K562 (cell line): ENCODE measurements around the gene GRAMD2B. TPM values are rescaled to one million over a fixed set of nuclear protein-coding genes. Genes with fewer than 3 reads are reported as not detected.

Experiments used
- ATAC-seq: fragments of 200-7000 bp; cut with Tn5 transposase; 3 replicates; pipeline ENCODE4 v1.9.1; 2020; ENCODE audit warnings: moderate library complexity
- BruUV-seq: library from RNA; stranded (reverse); fragments of 400-500 nt; replicated peaks from 2 replicates; lab custom pipeline; 2021; lab: Mats Ljungman, UMichigan
- CTCF ChIA-PET: fragments of 300-600 bp; formaldehyde crosslinking; extraction: SDS; loops from one replicate; lab custom pipeline; 2021; ENCODE audit warnings: low intra/inter-chr PET ratio; lab: Yijun Ruan, JAX
- POLR2A ChIA-PET: fragments of 300-600, 350-650 bp; sonication (Branson Sonifier 250); formaldehyde crosslinking; extraction: SDS; loops from one replicate; lab custom pipeline; 2021; ENCODE audit warnings: antibody characterized with exemption, inconsistent platforms; lab: Yijun Ruan, JAX
- DNase-seq, 4 experiments: peaks; one replicate each; pipeline versions ENCODE4 v3.0.0 to v3.0.0-alpha.2; 2011 to 2018; ENCODE audit warnings: low spot score in 3 of 4, mixed read lengths in 3 of 4; ENCODE audit errors: extremely low read depth in 1 of 4
- FAIRE-seq: peaks from 2 replicates; lab custom pipeline; 2011; peaks lifted over from hg19 to GRCh38; lab: Jason Lieb, UNC
- H2AFZ ChIP-seq: 2 replicates; pipeline ENCODE4 v1.6.0; 2011; ENCODE audit warnings: low read depth, low read length, control low read depth, inconsistent platforms
- H3K27ac ChIP-seq: fragments of 200-600 bp; 3 replicates; pipeline ENCODE4 v1.8.0; 2011; ENCODE audit warnings: low read depth, mild to moderate bottlenecking, control low read depth, inconsistent platforms, low read length, moderate library complexity, mixed read lengths; ENCODE audit errors: extremely low read depth
- H3K27me3 ChIP-seq, 2 experiments: fragments of 300-600 bp in 1 of 2; 2 replicates in 1 of 2; 3 replicates in 1 of 2; pipeline versions ENCODE4 v1.6.0 to v1.8.0; 2011; ENCODE audit warnings: inconsistent platforms in 2 of 2, low read length in 2 of 2, mild to moderate bottlenecking in 1 of 2, mixed read lengths in 1 of 2, moderate library complexity in 1 of 2; ENCODE audit not compliant: control insufficient read depth in 2 of 2, insufficient read depth in 2 of 2
- H3K36me3 ChIP-seq: fragments of 300-600 bp; 3 replicates; pipeline ENCODE4 v1.8.0; 2011; ENCODE audit warnings: mild to moderate bottlenecking, low read length, inconsistent platforms; ENCODE audit not compliant: control insufficient read depth, insufficient read depth
- H3K4me1 ChIP-seq, 2 experiments: fragments of 200-600 bp in 1 of 2; replicated peaks in 1 of 2; 2 replicates in 1 of 2; 3 replicates in 1 of 2; pipeline versions ENCODE4 v1.5.1 to v1.8.0; 2011; ENCODE audit warnings: inconsistent platforms in 2 of 2, low read length in 2 of 2, mild to moderate bottlenecking in 1 of 2, mixed read lengths in 1 of 2, moderate library complexity in 1 of 2; ENCODE audit not compliant: control insufficient read depth in 2 of 2, insufficient read depth in 2 of 2
- H3K4me2 ChIP-seq: 2 replicates; pipeline ENCODE4 v1.6.1; 2011; ENCODE audit warnings: low read length, control low read depth, inconsistent platforms, mixed read lengths; ENCODE audit not compliant: insufficient read depth
- H3K4me3 ChIP-seq: fragments of 200-600 bp; sonication (generic), shearing (Covaris generic); 2 replicates; pipeline ENCODE4 v1.5.1; 2016; ENCODE audit warnings: control low read depth, inconsistent platforms
- H3K79me2 ChIP-seq: fragments of 200-600 bp; 3 replicates; pipeline ENCODE4 v1.8.0; 2011; ENCODE audit warnings: low read length, inconsistent platforms; ENCODE audit not compliant: control insufficient read depth, insufficient read depth
- H3K9ac ChIP-seq, 2 experiments: 2 replicates each; pipeline versions ENCODE4 v1.6.0 to v1.6.1; 2011; ENCODE audit warnings: low read depth in 2 of 2, low read length in 2 of 2, control low read depth in 1 of 2, inconsistent platforms in 1 of 2, mild to moderate bottlenecking in 1 of 2, mixed read lengths in 1 of 2; ENCODE audit not compliant: insufficient read depth in 1 of 2
- H3K9me1 ChIP-seq: one replicate; pipeline ENCODE4 v1.6.0; 2011; ENCODE audit warnings: inconsistent platforms, mild to moderate bottlenecking, low read length, moderate library complexity; ENCODE audit not compliant: control insufficient read depth, insufficient read depth
- H3K9me3 ChIP-seq: replicated peaks from 2 replicates; pipeline ENCODE4 v1.5.1; 2011; ENCODE audit warnings: low read depth, low read length, inconsistent platforms; ENCODE audit not compliant: control insufficient read depth, insufficient read depth
- H4K20me1 ChIP-seq: replicated peaks from 2 replicates; pipeline ENCODE4 v1.6.1; 2011; ENCODE audit warnings: low read length, inconsistent platforms, mixed read lengths; ENCODE audit not compliant: control insufficient read depth, insufficient read depth
- ASH1L ChIP-seq: fragments of 450-650 bp; IDR thresholded peaks from 2 replicates; pipeline ENCODE4 v1.6.1; 2018; ENCODE audit warnings: borderline replicate concordance, mild to moderate bottlenecking, low read depth; ENCODE audit not compliant: partially characterized antibody
- CAMTA2 ChIP-seq: fragments of 250-450 bp; sonication (Bioruptor Pico); conservative IDR thresholded peaks from 2 replicates; pipeline ENCODE4 v1.5.1; 2022
- ESRRB ChIP-seq: fragments of 250-450 bp; sonication (Bioruptor Pico); IDR thresholded peaks from 2 replicates; pipeline ENCODE4 v1.5.0; 2020; ENCODE audit warnings: mild to moderate bottlenecking, moderate library complexity, borderline replicate concordance
- FOXJ3 ChIP-seq: sonication (generic); formaldehyde crosslinking; IDR thresholded peaks from 2 replicates; pipeline ENCODE4 v1.4.0; 2020; ENCODE audit warnings: mild to moderate bottlenecking, missing genetic modification reagents
- HNRNPL ChIP-seq: fragments of 200-400 bp; formaldehyde crosslinking; IDR thresholded peaks from 2 replicates; pipeline ENCODE4 v1.6.1; 2017; ENCODE audit warnings: low read depth, mild to moderate bottlenecking, low read length
- JUN ChIP-seq, 2 experiments: sonication (generic) in 1 of 2; formaldehyde crosslinking in 1 of 2; IDR thresholded peaks; 2 replicates each; pipeline versions ENCODE4 v1.6.1 to v1.8.0; 2012 to 2022; ENCODE audit warnings: borderline replicate concordance in 2 of 2, mild to moderate bottlenecking in 2 of 2, improper control_type of control experiment in 1 of 2, low read depth in 1 of 2, low read length in 1 of 2, missing genetic modification reagents in 1 of 2
- KAT8 ChIP-seq: fragments of 450-650 bp; IDR thresholded peaks from 2 replicates; pipeline ENCODE4 v1.6.1; 2016; ENCODE audit warnings: low read depth, mild to moderate bottlenecking
- MEF2D ChIP-seq: conservative IDR thresholded peaks from 2 replicates; pipeline ENCODE4 v1.6.1; 2016; ENCODE audit warnings: low read depth, missing genetic modification characterization, missing compliant biosample characterization
- NFE2 ChIP-seq: IDR thresholded peaks from 2 replicates; pipeline ENCODE4 v1.6.1; 2014; ENCODE audit warnings: antibody characterized with exemption, low read depth
- SMARCB1 ChIP-seq: IDR thresholded peaks from 2 replicates; pipeline ENCODE4 v1.6.1; 2011; ENCODE audit warnings: improper control_type of control experiment, low read depth; ENCODE audit not compliant: insufficient read length
- SRSF1 ChIP-seq: fragments of 200-400 bp; formaldehyde crosslinking; IDR thresholded peaks from 2 replicates; pipeline ENCODE4 v1.6.1; 2017; ENCODE audit warnings: mild to moderate bottlenecking, low read depth, low read length, moderate library complexity
- TAF15 ChIP-seq: fragments of 200-400 bp; formaldehyde crosslinking; IDR thresholded peaks from 2 replicates; pipeline ENCODE4 v1.6.1; 2017; ENCODE audit warnings: mild to moderate bottlenecking, low read depth, low read length, moderate library complexity
- ZBTB8A ChIP-seq: fragments of 450-650 bp; IDR thresholded peaks from 2 replicates; pipeline ENCODE4 v1.6.1; 2018; ENCODE audit warnings: mild to moderate bottlenecking, moderate library complexity; ENCODE audit not compliant: partially characterized antibody
- ZFP36 ChIP-seq: fragments of 150-350 bp; IDR thresholded peaks from 2 replicates; pipeline ENCODE4 v1.6.1; 2018; ENCODE audit warnings: low read length, low read depth; ENCODE audit not compliant: partially characterized antibody
- ZKSCAN8 ChIP-seq: fragments of 200-800 bp; sonication (Bioruptor generic); IDR thresholded peaks from 2 replicates; pipeline ENCODE4 v1.6.1; 2016; ENCODE audit warnings: missing genetic modification characterization, missing compliant biosample characterization
- ZNF239 ChIP-seq: fragments of 250-450 bp; sonication (Bioruptor Pico); IDR thresholded peaks from 2 replicates; pipeline ENCODE4 v1.4.0; 2020; ENCODE audit warnings: mild to moderate bottlenecking
- ZNF695 ChIP-seq: fragments of 450-650 bp; formaldehyde crosslinking; IDR thresholded peaks from 2 replicates; pipeline ENCODE4 v1.4.0; 2020; ENCODE audit warnings: mild to moderate bottlenecking, moderate library complexity
- ZNF76 ChIP-seq: fragments of 250-450 bp; sonication (Bioruptor Pico); IDR thresholded peaks from 2 replicates; pipeline ENCODE4 v1.4.0; 2020; ENCODE audit warnings: mild to moderate bottlenecking, moderate library complexity, borderline replicate concordance
- WGBS: fragments of 100-300 bp; shearing (Covaris generic); methylation state at CpG from one replicate; pipeline ENCODE4 v1.1.6; 2016; ENCODE audit warnings: low coverage, mixed read lengths; ENCODE audit not compliant: insufficient coverage; ENCODE audit errors: missing lambda C conversion rate; 5-methylcytosine and 5-hydroxymethylcytosine counted together
- in situ Hi-C: fragments of 300-500 bp; cut with MboI; formaldehyde crosslinking; loops from 4 replicates; pipeline ENCODE4 v1.15.0; 2018; ENCODE audit warnings: inconsistent platforms, mixed read lengths
- intact Hi-C: fragments of 100-400 bp; cut with micrococcal nuclease; formaldehyde crosslinking; loops from 2 replicates; pipeline ENCODE4 v1.14.2; 2022
- polyA plus RNA-seq, 8 experiments: library from polyadenylated mRNA; depleted of rRNA in 4 of 8; stranded (reverse) in 5 of 8; unstranded in 3 of 8; fragments of >200 nt; fragmentation: Nextera tagmentation in 2 of 8; fragmentation: Illumina TruSeq in 1 of 8; extraction: Ambion mirVana in 2 of 8; extraction: Trizol in 1 of 8; gene quantifications; 2 replicates each; pipeline versions ENCODE4 v1.2.1 to v1.2.3, GENCODE V29; 2011 to 2014; ENCODE audit warnings: inconsistent platforms in 1 of 8, missing spikeins in 1 of 8
- total RNA-seq, 7 experiments: library from RNA; depleted of rRNA in 6 of 7; stranded (reverse); fragments of >200 nt in 6 of 7; fragmentation: Illumina TruSeq in 2 of 7; extraction: Trizol in 2 of 7; gene quantifications; 2 replicates each; pipeline versions ENCODE4 v1.2.1 to v1.2.3, GENCODE V29; 2011 to 2021; ENCODE audit warnings: low replicate concordance in 1 of 7
- TF ChIP-seq, protein P1 (sequence below), 2 experiments: fragments of 250-450 bp in 1 of 2; fragments of 450-650 bp in 1 of 2; sonication (Bioruptor Pico) in 1 of 2; IDR thresholded peaks; 2 replicates each; pipeline versions ENCODE4 v1.6.1 to v1.8.0; 2016 to 2021; ENCODE audit warnings: mild to moderate bottlenecking in 2 of 2, moderate library complexity in 2 of 2, missing compliant biosample characterization in 1 of 2, missing genetic modification characterization in 1 of 2
- TF ChIP-seq, protein P2 (sequence below): fragments of 250-450 bp; sonication (Bioruptor Pico); IDR thresholded peaks from 2 replicates; pipeline ENCODE4 v1.8.0; 2022; ENCODE audit warnings: moderate library complexity, mild to moderate bottlenecking, inconsistent platforms
- TF ChIP-seq, protein P3 (sequence below): fragments of 250-450 bp; sonication (Bioruptor Pico); IDR thresholded peaks from 2 replicates; pipeline ENCODE4 v1.8.0; 2021; ENCODE audit warnings: moderate library complexity, mild to moderate bottlenecking, inconsistent platforms

Gene GRAMD2B
- total and polyA plus RNA-seq, 9 of the 15 experiments (the other 6 are each of a cell fraction or from before 2014, with no cell fraction given): 0.32 to 4.2 (median 1.4) TPM

DNA sequence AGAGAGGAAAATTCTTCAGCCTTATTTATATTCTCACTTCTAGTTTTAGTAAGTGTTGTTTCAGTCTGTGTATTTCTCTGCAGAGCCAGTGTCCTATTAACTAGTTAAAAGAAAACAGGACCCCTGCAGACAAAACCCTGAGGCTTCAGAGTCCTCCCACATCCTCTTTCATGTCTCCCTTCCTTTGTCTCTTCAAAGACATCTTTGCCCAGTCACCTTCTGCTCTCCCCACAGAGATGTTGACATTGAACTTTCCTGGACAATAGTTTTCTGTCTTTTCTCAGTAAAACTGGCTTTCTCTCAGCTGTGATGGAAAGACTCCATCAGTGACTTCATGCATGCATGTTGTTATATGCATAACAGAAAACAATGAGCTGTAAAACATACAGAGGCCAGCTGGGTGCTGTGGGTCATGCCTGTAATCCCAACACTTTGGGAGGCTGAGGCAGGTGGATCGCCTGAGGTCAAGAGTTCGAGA is 20.2 kb downstream of the GRAMD2B start (continued):
- TF ChIP-seq, protein P1, sequence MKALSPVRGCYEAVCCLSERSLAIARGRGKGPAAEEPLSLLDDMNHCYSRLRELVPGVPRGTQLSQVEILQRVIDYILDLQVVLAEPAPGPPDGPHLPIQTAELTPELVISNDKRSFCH (CRISPR knock-in tag; IDR thresholded peaks at IDR 0.05): no peak
- TF ChIP-seq, protein P1 (tag; IDR thresholded peaks at IDR 0.05): no peak
- TF ChIP-seq ESRRB (no peak), CAMTA2 (CRISPR knock-in tag) (no peak), ZNF695 (CRISPR knock-in tag) (no peak), NFE2 (no peak), ZKSCAN8 (CRISPR knock-in tag) (no peak), SMARCB1 (no peak), FOXJ3 (CRISPR knock-in tag) (no peak), ZFP36 (no peak)

DNA sequence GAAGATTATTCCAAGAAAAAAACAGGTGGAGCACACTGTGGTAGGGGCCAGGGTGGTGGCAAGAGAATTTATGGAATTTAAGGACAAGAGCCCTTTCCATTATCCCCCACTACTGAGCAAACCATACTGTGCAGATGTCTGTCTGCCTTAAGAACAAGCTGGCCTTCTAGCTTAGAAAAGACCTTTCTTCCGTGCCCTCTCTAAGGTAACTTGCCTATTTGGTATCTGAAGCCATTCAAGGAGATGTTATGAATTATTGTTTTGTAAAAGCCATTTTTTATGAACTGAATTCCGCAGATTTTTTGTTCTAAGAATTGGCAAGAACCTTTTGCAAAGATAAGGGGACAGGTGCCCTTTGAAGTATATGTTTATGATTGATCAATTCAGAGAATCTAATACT is 20.9 kb downstream of the GRAMD2B start:
- ATAC-seq: no peak
- BruUV-seq: no TSS peak
- WGBS: 23% methylated on average over 2 of the region's 2 CpGs
- peaks cover 0 to 7% of the 10 kb centered on the region in 2 experiments; a peak in 1 of 5 replicates for H3K4me1 ChIP-seq
- in situ Hi-C loops (no loop called here), intact Hi-C loops (no loop called here)
- no peaks in the 10 kb centered on the region for H3K79me2 ChIP-seq
- H3K36me3 ChIP-seq: no peaks in the 10 kb centered on the region
- H3K27me3 ChIP-seq: no peaks in the 10 kb centered on the region
- no peak overlapping the region for H3K9ac ChIP-seq
- no peak overlapping the region for H3K4me2 ChIP-seq
- CTCF ChIA-PET: no interaction called here
- no peak for FAIRE-seq
- POLR2A ChIA-PET: no interaction called here
- no peaks in the 10 kb centered on the region for H3K9me3 ChIP-seq
- H3K4me3 ChIP-seq: no peak overlapping the region
- no peak for DNase-seq
- no peak overlapping the region for H3K27ac ChIP-seq
- H2AFZ ChIP-seq: no peak overlapping the region
- no peaks in the 10 kb centered on the region for H3K9me1 ChIP-seq
- no peaks in the 10 kb centered on the region for H4K20me1 ChIP-seq
- TF ChIP-seq, protein P2, sequence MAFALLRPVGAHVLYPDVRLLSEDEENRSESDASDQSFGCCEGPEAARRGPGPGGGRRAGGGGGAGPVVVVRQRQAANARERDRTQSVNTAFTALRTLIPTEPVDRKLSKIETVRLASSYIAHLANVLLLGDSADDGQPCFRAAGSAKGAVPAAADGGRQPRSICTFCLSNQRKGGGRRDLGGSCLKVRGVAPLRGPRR (CRISPR knock-in tag): no peak
- TF ChIP-seq MEF2D (no peak), SRSF1 (no peak), TAF15 (no peak), HNRNPL (no peak), ZNF239 (CRISPR knock-in tag) (no peak), KAT8 (no peak), JUN (IDR thresholded peaks at IDR 0.05; ENCODE audit: borderline replicate concordance, low read depth, low read length) (no peak), JUN (CRISPR knock-in tag; IDR thresholded peaks at IDR 0.05; ENCODE audit: borderline replicate concordance) (no peak), ASH1L (no peak), ZBTB8A (no peak), ZNF76 (CRISPR knock-in tag) (no peak)
- TF ChIP-seq, protein P3, sequence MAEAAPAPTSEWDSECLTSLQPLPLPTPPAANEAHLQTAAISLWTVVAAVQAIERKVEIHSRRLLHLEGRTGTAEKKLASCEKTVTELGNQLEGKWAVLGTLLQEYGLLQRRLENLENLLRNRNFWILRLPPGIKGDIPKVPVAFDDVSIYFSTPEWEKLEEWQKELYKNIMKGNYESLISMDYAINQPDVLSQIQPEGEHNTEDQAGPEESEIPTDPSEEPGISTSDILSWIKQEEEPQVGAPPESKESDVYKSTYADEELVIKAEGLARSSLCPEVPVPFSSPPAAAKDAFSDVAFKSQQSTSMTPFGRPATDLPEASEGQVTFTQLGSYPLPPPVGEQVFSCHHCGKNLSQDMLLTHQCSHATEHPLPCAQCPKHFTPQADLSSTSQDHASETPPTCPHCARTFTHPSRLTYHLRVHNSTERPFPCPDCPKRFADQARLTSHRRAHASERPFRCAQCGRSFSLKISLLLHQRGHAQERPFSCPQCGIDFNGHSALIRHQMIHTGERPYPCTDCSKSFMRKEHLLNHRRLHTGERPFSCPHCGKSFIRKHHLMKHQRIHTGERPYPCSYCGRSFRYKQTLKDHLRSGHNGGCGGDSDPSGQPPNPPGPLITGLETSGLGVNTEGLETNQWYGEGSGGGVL (CRISPR knock-in tag): no peak
